AG08396 (cell line): ENCODE data around the gene MAP4K3.
"Not testable (repeated sequence)": the region's sequence is repeated elsewhere in the genome, so short reads cannot be mapped to it uniquely, and the experiment has no call there.

Source experiments
- DNase-seq: peaks from one replicate; pipeline ENCODE4 v3.0.0; 2012; ENCODE audit warnings: low spot score, mixed read lengths

The MAP4K3 gene

DNA sequence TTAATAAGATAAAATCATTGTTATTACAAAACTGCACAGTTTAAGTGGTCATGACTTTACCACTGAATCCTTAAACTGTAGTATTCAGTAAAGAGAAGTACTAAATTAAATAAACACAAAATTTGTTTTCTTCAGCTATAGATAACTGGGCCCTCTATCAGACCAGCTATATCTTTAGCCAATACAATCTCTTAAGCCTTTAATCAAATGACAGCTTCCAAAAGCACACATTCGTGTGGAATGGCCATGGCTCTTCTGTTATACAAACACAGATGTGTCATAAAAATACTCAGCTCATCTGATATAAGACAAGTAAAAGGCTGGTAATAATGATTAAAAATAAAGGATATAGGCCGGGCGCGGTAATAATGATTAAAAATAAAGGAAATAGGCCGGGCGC is 135.7 kb downstream of the MAP4K3 start:
- no peak for DNase-seq

DNA sequence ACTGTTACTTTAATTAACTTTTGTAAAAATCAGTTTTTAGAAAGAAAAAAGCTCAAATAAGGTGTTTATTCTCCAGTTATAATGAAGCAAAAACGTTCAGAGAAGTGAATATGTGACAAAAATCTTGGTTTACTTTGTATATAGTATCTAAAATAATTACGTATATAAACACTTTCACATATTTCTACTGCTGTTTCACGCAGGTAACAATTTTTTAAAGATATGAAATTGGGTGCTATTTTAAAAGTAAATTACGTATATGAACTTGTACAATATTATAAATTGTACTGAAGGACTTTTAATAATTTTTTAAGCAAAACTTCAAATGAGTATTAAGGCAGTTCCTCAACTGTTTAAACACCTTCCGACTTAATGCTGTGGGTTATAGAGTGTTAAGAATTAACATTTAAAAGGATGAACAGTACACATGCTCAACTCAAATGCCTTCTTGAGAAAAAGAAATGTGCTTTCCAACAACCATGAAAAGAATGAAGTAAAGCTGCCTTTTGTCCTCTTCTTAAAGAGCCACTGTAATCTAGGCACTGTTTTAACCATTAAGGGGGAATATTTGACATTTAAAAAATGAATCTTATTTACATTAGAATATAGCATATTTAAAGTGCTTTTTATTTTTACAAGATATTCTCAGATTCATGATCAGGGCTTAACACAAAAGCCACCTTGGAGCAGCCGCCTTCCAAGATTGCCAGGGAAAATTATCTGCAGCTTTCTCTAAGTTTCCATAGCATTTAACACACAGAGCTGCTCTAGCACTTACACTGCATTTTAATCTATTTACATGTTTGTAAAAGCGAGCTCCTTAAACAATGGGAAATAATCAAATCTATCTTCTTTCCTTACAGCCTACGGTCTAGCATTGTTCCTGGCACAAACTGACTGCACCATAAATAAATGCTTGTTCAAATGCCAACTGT is 136.8 kb downstream of the MAP4K3 start:
- DNase-seq = no peak

DNA sequence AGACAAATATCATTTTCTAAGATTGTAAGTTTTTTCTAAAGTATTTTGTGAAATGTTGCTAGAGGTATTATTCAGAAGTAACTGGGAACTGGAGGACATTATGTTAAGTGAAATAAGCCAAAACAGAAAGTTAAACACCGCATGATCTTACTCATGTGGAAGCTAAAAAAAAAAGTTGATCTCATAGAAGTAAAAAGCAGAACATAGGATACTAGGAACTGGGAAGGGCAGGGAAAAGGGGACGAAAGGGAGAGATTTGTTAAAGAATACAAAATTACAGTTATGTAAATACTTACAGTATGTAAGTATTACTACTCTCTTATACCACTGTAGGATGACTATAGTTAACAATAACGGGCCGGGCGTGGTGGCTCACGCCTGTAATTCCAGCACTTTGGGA is 146.7 kb downstream of the MAP4K3 start:
- DNase-seq = no peak

DNA sequence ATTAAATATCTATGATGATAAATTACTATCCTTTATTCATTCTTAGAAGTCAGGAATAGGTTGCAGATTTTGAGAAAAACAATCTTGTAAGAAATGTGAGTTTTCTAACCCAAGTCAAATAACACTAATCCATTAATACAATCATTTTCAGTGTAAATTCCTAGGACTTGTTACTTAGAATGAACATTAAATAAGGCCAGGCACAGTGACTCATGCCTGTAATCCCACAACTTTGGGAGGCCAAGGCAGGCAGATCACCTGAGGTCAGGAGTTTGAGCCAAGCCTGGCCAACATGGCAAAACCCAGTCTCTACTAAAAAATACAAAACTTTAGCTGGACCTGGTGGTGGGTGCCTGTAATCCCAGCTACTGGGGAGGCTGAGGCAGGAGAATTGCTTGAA is 147.5 kb downstream of the MAP4K3 start:
- no peak for DNase-seq

DNA sequence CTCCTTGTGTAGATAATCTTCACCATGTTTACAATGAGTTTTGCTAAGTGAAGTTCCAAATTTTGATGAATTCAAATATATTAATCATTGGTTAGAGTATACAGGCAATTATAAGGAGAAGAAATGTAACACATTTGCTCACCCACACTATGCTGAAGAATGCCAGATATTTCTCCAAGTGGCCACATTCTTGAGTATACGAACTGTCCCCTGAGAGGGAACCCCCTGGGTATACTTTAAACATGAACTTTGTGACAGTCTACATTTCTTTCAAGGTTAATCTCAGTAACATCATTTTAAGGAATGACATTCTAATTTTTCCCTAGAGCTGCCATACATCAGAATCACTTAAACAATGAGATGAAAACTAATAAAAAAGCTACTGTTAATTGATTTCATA is 153.5 kb downstream of the MAP4K3 start:
- DNase-seq = no peak

DNA sequence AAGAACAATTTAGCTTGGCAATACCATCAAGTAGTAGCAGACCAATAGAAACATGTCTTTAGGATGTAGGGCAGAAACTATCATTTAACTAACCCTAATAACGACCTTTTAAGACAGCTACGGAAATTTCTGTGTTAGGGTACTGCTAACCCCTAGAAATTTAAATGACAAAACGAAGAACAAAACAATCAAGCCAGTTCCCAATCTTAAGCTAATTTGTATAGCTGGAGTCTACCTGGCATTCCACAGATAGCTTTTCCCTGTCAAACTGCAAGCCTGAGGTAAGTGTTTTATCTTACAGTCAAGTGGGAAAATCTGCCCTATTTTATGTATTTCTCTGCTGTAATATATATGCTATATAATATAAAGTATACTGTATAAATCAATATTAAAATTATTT is 155.7 kb downstream of the MAP4K3 start:
- DNase-seq = no peak

DNA sequence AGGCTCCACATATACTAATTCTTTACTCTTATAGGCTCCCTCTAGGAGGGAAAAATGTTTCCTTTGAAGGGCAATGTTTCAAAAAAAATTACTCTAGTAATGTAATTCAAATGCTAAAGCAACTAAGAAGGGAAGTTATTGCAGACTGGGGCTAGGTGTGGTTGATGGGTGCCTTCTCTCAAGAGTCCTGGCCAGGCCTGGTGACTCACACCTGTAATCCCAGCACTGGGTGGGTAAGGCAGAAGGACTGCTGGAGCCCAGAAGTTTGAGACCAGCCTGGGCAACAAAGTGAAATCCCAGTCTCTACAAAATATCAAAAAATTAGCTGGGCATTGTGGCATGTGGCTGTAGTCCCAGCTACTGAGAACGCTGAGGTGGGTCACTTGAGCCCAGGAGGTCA is 162.1 kb downstream of the MAP4K3 start:
- no peak for DNase-seq

DNA sequence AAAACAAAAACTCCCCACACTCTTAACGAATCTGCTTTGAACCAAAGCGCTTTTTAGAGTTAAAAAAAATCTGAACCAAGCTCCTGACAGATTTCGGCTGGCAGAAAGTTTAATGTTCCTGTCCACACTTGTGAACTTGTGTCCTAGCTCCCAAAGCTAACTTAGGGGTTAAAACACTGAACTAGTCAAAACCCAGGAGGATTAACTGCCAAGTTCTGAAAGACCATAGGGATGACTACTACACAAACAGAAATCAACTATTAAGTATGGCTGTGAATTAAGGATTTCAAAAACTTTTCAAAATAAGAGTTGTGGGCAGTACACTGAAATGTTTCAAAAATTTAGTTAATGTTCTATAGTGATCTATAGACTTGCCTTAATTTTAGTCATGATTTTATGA is 167.1 kb downstream of the MAP4K3 start:
- no peak for DNase-seq

DNA sequence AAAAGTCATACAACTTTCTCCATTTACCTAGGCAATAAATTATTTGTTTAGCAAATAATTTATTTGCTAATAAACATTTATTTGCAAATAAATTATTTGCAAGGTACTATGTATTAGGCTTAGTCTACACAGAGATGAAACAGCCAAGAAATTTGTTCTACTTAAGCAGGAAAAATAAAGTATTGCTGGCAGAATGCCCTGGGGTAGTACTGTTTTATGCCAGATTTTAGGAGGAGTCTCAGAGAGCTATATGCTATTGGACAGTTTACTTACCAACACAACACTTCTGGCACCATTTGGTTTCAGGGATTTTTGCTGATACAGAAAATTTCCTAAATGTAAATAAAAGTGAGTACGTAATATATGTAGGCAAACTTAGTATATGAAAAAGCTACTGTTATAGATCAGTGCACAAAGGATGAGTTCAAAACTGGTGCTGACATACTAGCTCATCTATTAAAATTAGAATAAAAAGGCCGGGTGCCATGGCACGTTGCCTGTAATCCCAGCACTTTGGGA is 170.1 kb downstream of the MAP4K3 start:
- DNase-seq = no peak

DNA sequence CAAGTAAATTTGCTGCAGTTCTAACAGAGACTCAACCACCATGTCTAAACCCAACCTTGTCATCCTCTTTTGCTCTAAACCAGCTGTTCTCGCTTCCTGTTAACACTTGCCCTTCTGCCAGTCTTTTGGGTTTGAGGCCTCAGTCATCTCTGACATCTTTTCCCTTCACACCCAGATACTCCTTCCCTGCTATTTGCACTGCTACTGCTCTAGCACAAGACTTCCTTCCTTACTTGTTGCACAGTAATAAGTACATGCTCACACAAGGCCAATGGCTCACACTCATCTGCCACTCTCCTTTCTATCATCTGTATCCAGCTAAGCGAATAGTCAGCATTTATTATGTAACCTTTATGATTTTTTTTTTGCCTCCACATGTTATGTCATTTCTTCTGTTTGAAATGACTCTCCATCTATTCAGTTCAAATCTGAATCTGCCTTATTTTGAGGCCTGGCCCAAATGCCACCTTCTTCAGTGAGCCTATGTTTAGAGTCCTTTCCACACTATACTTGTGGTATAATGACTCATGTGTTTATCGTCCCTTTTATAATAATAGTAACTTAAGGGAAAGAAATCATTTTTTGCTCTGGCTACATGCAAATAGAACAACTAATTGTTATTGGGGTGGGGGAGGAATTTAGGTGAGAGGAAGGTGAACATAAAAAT is 170.8 kb downstream of the MAP4K3 start:
- no peak for DNase-seq

DNA sequence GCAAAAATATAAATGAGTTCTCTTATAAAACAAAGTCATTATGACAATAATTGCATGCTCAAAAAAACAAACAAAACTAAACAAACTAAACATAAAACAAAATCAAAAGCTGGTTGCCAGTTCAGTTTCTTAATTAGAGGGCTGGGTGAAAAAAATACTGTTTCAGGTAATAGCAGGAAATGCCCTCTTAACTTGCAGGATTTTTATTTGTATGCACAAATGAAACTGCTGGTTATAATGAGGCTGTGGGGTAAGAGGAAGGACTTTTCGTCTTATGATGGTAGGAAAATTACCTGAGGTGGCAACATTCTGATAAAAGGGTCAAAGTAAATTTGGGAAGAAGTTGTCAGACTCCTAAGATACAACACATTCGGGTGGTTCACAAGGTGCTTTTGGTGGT is 171.8 kb downstream of the MAP4K3 start:
- no peak for DNase-seq

DNA sequence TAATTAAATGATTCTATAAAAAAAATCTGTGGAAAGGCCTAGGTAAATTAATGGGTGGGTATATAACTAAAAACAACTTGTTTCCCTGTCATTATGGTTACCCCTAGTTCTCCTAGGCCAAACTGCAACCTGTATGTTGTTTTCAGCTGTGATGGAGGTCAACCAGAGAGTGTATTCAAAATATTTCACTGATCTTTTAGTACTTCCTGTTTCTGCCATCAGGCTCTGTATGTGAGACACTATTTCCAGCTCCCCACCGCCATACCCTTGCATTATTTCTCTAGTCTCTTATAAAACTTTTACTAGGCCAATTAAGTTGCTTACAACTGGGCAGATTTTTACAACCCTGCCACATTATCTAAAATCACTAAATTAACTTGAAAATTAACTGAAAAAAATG is 172.4 kb downstream of the MAP4K3 start:
- no peak for DNase-seq

DNA sequence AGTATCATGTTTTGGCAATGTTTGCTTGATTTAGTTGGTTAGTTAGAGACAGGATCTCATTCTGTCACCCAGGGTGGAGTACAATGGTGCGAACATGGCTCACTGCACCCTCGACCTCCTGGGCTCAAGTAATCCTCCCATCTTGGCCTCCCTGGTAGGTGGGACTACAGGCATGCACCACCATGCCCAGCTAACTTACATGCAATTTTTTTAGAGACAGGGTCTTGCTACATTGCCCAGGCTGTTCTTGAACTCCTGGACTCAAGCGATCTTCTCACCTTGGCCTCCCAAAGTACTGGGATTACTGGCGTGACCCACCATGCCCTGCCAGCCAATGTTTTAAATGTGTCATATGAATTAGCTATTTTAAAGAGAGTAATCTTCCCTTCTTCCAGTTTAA is 177.0 kb downstream of the MAP4K3 start:
- DNase-seq = no peak

DNA sequence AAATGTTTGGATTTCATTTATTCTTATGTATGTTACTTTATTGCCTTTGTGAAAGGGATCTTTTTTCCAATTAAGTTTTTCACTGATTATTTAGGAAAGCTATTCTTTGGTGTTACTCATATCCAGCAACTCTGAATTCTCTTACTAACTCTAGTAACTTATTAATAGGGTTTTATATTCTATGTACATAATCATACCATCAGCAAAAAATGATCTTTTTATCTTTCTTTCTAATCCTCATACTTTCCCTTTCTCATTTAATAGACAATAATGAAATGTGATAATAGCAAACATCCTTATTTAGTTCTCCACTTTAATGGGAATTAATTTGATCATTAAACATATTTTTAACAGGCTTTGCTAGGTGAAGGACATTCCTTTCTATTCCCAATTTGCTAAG is 181.0 kb downstream of the MAP4K3 start:
- no peak for DNase-seq

DNA sequence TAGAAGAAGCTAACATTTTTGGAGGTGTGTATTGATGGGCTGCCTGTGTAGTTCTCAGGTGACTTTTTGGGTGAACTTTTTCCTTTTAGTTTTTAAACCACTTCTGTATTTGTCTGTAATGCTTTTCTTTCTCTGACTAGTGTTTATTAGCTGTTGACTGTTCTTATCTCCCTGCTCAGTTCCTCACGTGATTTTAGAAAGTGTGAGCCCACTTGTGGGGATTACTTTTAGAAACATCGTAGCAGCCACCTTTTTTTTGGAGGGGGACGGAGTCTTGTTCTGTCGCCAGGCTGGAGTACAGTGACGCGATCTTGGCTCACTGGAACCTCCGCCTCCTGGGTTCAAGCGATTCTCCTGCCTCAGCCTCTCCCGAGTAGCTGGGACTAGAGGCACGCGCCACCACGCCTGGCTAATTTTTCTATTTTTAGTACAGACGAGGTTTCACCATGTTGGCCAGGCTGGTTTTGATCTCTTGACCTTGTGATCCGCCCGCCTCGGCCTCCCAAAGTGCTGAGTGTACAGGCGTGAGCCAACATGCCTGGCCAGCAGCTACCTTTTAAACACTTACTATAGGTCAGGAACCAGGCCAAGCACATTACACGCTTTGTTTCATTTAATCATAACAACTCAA is 184.1 kb downstream of the MAP4K3 start:
- no peak for DNase-seq

DNA sequence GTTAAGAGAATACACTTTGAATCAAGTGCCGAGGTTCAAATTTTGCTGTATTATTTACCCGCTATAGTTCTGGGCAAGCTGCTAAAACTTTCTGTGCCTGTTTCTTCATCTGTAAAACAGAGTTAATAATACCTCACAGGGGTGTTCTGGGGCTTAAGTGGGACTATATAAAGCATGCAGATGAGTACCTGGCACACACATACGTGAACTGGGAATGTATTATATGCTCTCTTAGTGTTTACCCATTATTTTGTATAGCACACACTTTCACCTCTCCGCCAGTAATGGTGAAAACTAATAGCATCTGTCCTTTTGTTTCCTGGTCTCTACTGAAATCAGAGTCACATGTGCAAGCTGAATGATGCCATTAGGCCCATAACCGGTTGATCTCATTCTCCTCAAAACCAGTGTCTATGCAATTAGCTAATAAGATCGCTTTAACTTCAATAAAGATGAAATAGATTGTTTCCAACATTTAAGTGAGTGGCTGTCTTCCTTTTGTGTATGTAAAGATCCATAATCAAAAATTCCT is 189.5 kb downstream of the MAP4K3 start:
- DNase-seq = no peak

DNA sequence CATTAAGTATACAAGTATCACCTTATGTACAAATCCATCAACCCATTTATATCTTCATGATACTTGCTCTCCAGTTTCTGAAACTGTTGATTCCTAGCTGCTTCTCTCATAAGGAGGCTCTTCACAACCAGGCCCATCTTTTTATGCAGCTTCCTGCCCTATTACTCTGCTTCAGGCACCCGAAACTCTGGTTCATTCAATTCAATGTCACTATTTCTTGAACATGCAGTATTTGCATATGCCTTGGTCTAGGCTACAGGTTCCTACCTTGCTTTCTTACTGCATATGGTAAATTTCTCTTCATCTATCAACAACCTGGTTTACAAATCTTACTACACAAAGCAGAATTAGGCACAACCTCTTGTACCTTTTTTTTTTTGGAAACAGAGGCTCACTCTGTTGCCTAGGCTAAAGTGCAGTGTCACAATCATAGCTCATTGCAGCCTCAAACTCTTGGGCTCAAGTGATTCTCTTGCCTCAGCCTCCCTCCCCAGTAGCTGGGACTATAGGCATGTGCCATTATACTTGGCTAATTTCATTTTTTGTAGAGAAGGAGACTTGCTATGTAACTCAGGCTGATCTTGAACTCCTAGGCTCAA is 190.6 kb downstream of the MAP4K3 start:
- DNase-seq = no peak

DNA sequence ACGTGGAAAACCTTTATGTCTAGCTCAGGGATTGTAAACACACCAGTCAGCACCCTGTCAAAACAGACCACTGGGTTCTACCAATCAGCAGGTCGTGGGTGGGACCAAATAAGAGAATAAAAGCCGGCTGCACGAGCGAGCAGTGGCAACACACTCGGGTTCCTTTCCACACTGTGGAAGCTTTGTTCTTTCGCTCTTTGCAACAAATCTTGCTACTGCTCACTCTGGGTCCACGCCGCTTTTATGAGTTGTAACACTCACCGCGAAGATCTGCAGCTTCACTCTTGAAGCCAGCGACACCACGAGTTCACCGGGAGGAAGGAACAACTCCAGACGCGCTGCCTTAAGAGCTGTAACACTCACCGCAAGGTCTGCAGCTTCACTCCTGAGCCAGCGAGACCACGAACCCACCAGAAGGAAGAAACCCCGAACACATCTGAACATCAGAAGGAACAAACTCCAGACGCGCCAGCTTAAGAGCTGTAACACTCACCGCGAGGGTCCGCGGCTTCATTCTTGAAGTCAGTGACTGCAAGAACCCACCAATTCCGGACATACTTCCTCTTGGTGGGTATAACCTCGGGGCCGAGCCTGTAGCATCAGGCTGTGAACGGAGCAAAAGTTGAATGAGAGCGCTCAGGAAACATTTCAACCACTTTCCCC is 192.0 kb downstream of the MAP4K3 start:
- DNase-seq = not testable (repeated sequence)

DNA sequence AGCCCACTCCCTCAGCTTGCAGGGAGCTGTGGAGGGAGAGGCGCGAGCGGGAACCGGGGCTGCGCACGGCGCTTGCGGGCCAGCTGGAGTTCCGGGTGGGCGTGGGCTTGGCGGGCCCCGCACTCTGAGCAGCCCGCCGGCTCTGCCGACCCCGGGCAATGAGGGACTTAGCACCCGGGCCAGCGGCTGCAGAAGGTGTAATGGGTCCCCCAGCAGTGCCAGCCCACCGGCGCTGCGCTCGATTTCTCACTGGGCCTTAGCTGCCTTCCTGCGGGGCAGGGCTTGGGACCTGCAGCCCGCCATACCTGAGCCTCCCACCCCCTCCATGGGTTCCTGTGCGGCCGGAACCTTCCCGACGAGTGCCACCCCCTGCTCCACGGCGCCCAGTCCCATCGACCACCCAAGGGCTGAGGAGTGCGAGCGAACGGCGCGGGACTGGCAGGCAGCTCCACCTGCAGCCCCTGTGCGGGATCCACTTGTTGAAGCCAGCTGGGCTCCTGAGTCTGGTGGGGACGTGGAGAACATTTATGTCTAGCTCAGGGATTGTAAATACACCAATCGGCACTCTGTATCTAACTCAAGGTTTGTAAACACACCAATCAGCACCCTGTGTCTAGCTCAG is 192.7 kb downstream of the MAP4K3 start:
- DNase-seq = not testable (repeated sequence)

DNA sequence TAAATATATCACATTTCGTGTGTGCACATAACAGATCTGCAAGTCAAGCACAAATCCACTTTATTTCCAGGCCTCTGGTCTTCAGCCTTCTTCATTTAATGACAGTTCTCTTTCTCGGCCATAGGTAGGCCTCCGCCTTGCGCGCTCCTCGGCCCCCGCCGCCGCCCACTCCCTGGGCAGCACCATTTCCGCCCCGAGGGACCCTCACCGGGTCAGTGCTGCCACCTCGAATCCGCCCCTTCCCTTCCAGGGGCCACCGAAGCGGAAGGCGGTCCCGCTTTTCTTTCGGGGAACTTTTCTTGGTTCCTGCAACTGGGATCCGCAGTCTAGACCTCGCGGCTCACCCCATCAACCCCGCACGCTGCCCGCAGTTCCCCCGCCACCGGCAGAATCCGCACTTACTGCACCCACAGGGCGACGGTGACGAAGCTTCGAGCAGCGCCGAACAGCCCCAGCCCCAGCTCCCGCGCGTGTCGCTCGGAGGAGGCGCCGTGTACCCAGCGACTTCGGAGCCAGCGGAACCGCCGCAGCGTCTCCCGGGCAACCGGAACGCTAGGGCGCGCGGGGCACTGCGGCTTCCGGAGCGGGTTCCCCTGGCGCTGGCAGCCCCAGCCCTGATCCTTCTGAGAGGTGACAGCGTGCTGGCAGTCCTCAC is 193.5 kb downstream of the MAP4K3 start, which contains the start of gene CDKL4:
Gene CDKL4, minus strand, starts transcription at position 502 of the 655 bp plus-strand sequence.
- DNase-seq = peak; percentile 12
